Measurements from ENCODE around the gene ZBTB46.

DNA sequence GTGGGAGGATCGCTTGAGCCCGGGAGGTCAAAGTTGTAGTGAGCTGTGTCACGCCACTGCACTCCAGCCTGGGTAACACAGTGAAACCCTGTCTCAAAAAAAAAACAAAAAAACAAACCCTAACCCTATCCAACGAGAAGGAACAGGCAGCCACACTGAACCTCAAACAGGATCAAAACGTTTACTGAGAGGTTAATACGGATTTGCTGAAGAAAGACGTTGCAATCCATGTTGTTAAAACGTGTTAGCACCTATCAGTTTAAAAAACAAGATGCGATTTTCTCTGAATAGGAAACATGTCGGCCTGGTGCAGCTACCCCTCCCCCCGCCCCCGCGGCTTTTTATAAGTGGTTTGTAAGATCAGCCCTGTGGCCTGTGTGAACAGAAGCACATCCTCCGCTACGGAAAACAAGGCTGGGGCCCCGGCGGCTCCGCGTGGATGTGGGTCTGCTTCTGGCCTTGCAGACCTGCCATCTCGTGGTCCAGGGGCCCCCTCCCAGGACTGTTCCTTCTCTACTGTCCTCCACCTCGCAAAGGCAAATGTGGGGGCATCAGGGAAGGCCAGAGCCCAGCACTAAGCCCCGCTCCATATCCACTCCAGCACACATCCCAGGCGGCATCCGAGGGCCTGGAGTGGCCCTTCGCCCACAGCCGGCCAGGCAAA, 80.1 kb downstream of the ZBTB46 start:
- TF ChIP-seq, protein P1, sequence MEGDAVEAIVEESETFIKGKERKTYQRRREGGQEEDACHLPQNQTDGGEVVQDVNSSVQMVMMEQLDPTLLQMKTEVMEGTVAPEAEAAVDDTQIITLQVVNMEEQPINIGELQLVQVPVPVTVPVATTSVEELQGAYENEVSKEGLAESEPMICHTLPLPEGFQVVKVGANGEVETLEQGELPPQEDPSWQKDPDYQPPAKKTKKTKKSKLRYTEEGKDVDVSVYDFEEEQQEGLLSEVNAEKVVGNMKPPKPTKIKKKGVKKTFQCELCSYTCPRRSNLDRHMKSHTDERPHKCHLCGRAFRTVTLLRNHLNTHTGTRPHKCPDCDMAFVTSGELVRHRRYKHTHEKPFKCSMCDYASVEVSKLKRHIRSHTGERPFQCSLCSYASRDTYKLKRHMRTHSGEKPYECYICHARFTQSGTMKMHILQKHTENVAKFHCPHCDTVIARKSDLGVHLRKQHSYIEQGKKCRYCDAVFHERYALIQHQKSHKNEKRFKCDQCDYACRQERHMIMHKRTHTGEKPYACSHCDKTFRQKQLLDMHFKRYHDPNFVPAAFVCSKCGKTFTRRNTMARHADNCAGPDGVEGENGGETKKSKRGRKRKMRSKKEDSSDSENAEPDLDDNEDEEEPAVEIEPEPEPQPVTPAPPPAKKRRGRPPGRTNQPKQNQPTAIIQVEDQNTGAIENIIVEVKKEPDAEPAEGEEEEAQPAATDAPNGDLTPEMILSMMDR (IDR thresholded peaks at IDR 0.05; ENCODE audit: low read depth, low read length) = no peak
- TF ChIP-seq EZH2phosphoT487 (IDR thresholded peaks at IDR 0.05; ENCODE audit: low read depth) = no peak
